A549 (cell line): ENCODE data around the gene VAV3.

Experiments used
- EP300 ChIP-seq, 2 experiments: fragments of >200 bp; sonication (Bioruptor Twin); formaldehyde crosslinking; IDR thresholded peaks; 2 replicates in 1 of 2; 3 replicates in 1 of 2; pipeline ENCODE4 v1.6.1; 2016 to 2017
- MYC ChIP-seq: IDR thresholded peaks from 2 replicates; pipeline ENCODE4 v1.6.1; 2012; ENCODE audit warnings: mild to moderate bottlenecking, inconsistent platforms, low read length, improper control_type of control experiment, borderline replicate concordance
- NFE2L2 ChIP-seq: fragments of 150-350 bp; conservative IDR thresholded peaks from 2 replicates; pipeline ENCODE4 v1.6.1; 2014; ENCODE audit warnings: low read length
- POLR2A ChIP-seq: IDR thresholded peaks from 2 replicates; pipeline ENCODE4 v1.6.1; 2012; ENCODE audit warnings: mild to moderate bottlenecking, low read length

DNA sequence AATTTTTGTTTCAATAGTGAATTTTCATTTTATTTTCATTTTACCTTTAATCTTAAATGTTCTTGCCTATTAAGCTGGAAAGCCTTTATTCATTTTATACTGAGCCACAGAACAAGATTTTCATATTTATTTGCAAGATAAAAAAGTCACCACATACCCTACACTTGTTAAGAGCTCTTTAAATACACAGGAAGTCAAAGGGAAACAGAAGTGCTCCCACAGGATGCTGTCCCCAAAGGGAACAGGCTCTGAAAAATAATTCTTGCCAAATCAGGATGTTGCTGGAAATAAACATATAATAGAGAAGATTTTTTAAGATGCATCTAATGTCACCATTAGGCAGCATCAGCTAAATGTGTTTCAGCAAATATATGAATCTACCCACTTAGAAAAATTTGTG lies 113.6 kb downstream of the VAV3 start:
- TF ChIP-seq NFE2L2 (no peak), POLR2A (no peak), EP300 (IDR thresholded peaks at IDR 0.05) (no peak), MYC (no peak)
